HG02642 (cell line): ENCODE measurements around the gene CLCF1.
"Not testable (repeated sequence)": the region's sequence is repeated elsewhere in the genome, so short reads cannot be mapped to it uniquely, and the experiment has no call there.

ENCODE experiments used
- ATAC-seq: cut with Tn5 transposase; IDR thresholded peaks from one replicate; pipeline ENCODE4 v1.9.1; 2021; ENCODE audit warnings: mild to moderate bottlenecking; ENCODE audit not compliant: unreplicated experiment, poor library complexity

Gene CLCF1

DNA sequence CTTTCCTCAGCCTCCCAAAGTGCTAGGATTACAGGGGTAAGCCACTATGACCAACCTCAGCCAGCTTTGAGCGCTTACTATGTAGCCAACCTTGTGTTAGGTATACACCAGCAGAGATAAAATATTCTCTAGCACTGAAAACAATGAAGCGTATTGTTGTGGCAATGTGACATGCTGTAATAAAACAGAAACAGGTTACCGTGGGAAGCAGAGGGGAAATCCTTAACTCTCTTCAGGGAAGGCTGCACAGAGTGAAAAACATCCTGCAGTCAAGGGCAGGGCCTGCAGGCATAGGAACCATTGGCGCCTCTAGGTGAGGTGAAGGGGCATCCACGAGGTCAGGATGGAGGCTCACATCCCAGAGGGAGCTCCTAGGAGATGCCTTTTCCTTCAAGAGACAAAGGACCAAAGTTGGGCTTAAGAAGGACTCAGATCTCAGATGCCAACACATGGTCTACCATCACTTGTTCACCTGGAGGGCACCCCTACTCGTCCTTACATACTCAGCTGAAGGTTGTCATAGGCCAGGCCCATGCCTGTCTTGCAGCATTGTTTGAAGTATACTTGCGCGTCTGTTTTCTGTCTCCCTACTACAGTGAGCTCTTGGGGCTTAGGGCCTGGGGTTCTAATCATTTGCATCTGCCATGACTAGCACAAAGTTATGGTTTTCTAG lies 28.0 kb downstream of the CLCF1 start:
- no peak for ATAC-seq

DNA sequence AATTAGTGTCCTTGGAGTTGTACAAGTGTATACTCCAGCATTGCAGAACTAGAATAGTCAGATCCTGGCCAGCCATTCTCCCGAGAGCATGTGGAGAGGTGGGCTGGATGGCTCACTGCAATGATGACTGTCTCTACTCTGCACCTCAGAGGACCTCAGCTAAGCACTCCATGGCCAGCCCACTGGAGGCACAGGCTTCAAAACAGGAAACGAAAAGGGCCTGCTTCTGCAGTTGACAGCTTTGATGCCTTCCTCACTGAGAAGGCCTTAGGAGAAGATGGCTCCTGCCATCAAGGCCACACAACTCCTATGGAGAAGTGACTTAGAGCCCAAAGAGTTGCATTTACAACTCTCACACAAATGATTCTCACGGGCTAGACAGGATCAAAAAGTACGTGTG lies 29.1 kb downstream of the CLCF1 start:
- ATAC-seq: no peak

DNA sequence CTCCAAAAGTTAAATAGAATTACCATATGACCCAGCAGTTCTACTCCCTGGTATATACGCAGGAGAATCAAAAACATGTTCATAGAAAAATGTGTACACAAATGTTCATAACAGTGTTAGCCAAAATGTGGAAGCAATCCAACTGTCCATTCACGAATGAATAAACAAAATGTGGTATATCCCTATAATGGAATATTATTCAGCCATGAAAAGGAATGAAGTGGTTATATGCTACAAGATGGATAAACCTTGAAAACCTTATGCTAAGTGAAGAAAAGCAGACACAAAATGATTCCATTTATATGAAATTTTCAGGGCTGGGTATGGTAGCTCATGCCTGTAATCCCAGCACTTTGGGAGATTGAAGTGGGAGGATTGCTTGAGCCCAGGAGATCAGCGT lies 36.1 kb downstream of the CLCF1 start:
- ATAC-seq: no peak

DNA sequence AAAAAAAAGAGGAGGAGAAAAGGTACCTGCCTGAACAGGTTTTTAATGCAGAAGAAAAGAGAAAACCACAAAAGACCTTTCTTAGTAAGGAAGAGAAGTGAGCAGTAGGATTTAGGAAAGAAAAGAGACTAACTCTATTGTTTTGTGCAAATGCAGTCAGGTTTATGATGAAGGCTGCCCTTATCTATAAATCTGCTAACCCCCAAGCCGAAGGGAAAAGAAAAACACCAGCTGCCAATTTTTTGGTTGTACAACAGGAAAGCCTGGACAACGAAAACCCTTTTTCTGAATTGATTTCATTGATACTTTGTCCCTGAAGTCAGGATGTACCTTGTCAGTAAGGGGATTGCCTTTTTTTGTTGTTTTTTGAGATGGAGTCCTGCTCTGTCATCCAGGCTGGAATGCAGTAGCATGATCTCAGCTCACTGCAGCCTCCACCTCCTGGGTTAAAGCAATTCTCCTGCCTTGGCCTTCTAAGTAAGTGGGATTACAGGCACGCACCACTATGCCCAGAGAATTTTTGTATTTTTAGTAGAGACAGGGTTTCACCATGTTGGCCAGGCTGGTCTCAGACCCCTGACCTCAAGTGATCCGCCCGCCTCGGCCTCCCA lies 41.2 kb downstream of the CLCF1 start:
- no peak for ATAC-seq

DNA sequence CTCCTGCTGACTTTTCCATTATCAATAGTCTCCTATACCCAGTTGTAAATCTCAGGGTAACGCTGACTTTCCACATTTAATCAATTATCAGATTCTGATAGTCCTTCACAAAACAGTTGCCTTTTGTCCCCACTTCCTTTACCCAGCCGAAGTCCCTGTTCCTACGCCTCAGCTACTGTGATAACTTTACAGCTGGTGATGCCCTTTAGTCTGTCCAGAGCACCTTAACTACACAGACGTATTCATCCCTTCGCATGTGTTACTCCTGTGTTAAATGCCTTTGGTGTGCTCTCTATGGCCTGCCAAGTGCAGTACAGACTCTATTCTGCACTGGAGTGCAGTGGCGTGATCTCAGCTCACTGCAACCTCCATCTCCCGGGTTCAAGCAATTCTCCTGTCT lies 49.9 kb downstream of the CLCF1 start:
- ATAC-seq: no peak

DNA sequence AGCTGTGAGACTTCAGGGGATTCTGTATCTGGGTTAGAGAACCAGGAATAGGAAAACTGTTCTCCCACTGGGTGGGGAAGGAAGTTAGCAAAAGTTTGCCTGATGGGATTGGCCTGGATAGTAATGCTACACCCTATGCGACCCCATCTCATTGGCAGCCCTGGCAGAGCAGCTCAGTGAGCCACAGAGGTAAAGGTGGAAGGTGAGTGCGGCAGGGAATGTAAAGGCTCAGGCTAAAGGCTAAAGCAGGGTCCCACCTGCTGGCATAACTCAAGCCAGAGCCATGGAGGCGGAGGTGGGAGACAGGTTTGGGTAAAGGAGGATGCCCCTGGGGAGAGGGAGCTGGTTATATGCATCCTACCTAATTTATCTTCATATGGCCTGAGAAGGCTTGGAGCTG lies 51.3 kb downstream of the CLCF1 start:
- no peak for ATAC-seq

DNA sequence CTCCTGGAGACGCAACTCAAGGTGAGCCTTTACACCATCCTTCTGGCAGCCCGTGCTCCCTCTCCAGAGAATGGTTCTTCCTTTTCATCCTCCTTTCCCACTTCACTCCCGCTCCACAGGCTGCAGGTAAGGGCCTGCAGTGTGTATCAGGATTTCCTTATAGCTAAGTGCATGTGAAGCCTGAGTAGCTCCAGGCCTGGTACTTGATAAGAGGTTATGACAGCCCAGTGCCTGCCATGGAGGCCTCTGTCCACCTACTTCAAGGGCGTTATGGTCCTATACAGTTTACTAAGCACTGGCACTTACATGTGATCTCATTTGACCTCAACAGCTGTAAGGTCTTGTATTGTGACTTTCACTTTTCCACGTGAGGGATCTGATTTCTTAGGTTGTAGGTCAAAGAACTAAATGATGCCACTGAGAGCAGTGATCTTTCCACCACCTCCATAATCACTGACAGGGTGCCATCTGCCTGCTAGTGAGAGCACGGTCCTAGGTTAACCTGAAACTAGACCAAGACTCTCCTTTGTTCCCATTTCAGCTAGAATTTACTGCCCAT lies 52.0 kb downstream of the CLCF1 start:
- ATAC-seq: no peak

DNA sequence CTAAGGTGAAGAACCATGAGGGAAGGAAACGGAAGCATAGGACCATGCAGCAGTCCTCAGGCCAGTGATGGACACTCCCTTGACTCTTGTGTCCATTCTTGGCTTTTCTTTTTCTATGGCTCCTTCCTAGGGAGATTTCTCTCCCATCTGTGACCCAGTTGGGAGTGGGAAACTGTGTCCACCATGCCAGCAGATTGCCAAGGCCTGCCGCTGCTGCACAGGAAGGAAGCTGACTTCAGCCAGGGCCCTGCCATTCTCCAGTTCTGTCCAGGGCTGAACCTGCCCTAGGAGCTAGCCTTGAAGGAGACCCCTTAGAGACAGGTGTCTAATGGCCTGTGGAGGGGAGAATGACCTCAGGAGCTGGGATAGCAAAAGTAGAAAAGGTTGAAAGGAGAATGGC lies 52.7 kb downstream of the CLCF1 start:
- ATAC-seq: no peak

DNA sequence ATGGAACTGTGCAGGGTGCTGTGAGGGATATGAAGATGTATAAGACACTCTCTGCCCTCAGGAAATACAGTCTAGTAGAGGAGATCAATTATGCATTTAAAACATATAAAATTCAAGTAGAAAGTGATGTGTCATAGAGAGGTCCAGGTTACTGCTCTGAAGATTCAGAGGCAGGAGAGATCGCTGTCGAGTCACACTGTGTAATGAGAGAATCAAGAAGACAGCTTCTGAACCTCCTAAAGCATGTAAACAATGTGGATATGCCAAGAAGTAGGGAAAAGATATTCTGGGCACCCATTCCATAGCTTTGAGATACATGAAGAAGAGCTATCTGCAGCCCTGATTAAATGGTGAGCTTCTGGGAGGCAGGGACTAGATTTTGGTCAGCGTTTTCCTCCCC lies 53.4 kb downstream of the CLCF1 start:
- no peak for ATAC-seq

DNA sequence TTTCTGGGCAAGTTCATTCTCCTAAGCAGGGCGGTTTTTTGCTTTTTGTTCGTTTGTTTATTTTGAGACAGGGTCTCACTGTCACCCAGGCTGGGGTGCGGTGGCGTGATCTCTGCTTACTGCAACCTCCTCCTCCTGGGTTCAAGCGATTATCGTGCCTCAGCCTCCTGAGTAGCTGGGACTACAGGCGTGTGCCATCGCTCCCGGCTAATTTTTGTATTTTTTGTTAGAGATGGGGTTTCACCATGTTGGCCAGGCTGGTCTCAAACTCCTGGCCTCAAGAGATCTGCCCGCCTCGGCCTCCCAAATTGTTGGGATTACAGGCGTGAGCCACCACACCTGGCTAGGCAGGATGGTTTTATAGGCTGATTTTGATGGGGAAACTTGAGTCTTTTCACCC lies 54.5 kb downstream of the CLCF1 start:
- not testable (repeated sequence) for ATAC-seq

DNA sequence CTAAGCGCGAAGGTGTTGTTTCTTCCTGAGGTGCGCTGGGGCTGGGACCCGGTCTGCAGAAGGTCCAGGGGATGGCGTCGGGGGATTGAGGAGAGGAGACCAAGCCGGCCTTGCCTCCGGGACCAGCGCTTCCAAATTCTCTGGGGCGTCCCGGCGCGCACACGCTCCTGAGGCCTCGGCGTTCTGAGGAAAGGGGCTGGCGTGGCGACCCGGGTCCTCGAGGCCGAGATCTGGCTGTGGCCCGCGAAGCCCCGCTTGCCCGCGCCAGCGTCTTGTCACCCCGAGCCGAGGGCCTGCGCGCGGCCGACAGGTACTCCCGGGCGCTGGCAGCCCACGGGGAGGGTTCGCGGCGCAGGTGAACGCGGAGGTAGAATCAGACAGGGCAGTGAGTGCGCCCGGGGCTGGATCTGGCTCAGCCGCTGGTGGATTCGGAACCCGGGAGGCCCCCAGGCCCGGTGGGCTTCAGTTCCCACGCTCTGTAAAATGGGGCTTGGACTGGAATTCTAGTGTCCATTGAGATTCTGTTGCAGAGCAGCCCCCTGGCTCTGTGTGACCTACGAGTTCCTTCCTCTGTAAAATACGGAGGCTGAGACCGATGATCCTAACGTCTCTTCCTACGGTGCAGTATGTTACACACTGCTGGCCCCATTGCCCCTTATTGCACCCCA lies 55.4 kb downstream of the CLCF1 start:
- no peak for ATAC-seq

DNA sequence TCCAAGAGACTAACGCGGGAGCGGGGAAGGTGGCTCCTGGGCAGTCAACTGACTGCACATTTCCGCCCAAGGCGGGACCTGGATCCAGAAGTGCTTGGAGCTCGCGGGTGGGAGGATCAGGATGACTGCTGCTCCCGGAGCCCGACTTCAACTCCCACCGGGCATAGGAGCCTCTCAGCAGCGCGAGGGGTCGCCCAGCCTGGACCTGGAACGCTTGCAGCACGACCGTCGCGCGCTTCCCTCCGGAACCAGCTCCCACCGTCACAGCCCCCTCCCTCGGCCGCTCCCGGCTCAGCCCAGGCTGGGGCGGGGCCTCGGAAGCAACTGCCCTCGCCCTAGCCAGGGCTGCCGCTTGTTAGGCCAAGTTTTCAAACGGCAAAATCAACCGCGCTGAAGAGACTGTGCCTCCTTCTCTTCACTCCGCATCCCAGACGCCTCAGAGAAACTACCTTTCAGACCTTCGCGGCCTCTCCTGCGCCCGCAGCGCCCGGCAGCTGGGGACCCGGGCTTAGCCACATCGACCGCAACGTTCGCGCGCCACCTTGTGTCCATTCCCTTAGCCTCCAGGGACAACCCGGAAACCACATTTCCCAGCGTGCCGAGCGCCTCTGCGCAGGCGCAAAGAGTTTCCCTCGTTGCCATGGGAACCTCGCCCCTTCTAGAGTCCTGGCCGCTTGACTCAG lies 56.1 kb downstream of the CLCF1 start:
- ATAC-seq: peak; percentile 84

DNA sequence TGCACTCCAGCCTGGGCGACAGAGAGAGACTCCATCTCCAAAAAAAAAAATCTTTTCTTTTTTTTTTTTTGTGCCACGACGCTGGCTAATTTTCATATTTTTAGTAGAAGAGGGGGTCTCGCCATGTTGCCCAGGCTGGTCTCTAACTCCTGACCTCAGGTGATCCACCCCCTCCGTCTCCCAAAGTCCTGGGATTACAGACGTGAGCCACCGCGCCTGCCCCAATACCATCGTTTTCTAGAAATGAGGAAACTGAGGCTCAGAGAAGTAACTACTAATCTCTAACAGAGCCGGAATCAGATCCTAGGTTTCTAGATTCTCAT lies 56.6 kb downstream of the CLCF1 start:
- ATAC-seq: no peak

DNA sequence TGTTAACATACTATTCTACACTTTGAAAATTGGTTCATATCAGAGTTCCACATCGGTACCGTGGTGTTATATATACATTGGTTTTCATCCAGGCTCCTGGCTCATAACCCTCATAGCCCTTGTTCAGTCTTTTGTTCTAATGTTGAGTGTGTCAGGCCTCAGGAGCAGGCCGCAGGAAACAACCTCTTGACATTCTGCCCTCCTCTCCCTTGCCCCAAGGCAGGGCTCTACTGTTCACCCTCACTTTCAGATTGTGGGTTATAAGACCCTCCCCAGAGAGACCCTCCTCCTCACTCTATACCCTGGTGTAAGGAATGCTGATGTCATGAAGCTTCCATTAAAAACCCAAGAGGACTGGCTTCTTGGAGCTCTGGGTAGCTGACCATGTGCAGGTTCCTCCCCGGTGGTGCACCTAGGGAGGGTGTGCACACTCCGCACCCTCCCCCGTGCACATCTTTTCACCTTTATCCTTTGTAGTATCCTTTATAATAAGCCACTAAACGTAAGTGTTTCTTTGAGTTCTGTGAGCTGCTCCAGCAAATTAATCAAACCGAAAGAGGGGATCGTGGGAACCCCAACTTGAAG lies 58.0 kb downstream of the CLCF1 start:
- no peak for ATAC-seq

DNA sequence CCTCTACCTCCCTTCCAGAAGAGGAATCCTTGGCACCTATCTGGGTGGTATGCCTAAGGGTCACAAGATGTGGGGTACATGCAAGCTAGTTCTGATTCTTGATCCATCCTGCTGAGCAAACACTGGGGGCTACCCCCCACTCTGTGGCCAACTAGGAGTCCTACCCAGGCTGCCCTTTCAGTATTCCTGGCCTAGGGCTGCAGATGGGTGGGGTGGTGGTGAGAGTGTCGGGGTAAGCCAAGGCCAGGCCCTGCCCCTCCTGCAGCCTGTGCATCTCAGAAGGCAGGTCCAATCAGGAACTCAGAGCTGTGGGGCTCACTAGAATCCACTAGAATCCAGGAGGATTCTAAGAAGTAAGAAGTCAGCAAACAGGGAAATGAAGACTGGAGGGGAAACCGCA lies 59.2 kb downstream of the CLCF1 start:
- no peak for ATAC-seq
